OCI-LY3 (cell line): ENCODE results near the gene RBM22.

ENCODE experiments used
- H2AFZ ChIP-seq: fragments of 200-600, 300-600 bp; shearing (Covaris generic); 2 replicates; pipeline ENCODE4 v1.6.0; 2014; ENCODE audit warnings: antibody characterized with exemption, low read depth, low read length
- H3K27ac ChIP-seq: fragments of 200-600, 300-600 bp; sonication (generic); 2 replicates; pipeline ENCODE4 v1.5.1; 2014; ENCODE audit warnings: mild to moderate bottlenecking, low read length, moderate library complexity, mixed read lengths
- H3K27me3 ChIP-seq: fragments of 200-600, 300-600 bp; sonication (generic); 2 replicates; pipeline ENCODE4 v1.6.1; 2014; ENCODE audit warnings: low read depth, low read length, mixed read lengths
- H3K36me3 ChIP-seq: fragments of 200-600, 300-600 bp; sonication (generic); replicated peaks from 2 replicates; pipeline ENCODE3; 2014; ENCODE audit warnings: low read depth, low read length, mixed read lengths
- H3K4me1 ChIP-seq: fragments of 300-600, 200-600 bp; sonication (generic); 2 replicates; pipeline ENCODE4 v1.6.1; 2014; ENCODE audit warnings: low read length, mixed read lengths
- H3K4me2 ChIP-seq: fragments of 200-600, 300-600 bp; sonication (generic); 2 replicates; pipeline ENCODE4 v1.6.1; 2014; ENCODE audit warnings: low read length, mixed read lengths
- H3K4me3 ChIP-seq: fragments of 300-600, 200-600 bp; sonication (generic); 2 replicates; pipeline ENCODE4 v1.5.1; 2014; ENCODE audit warnings: antibody characterized with exemption, mild to moderate bottlenecking, low read length, moderate library complexity
- H3K79me2 ChIP-seq: fragments of 300-600, 200-600 bp; shearing (Covaris generic); 2 replicates; pipeline ENCODE4 v1.6.1; 2014; ENCODE audit warnings: mild to moderate bottlenecking, low read length, mixed read lengths
- H3K9ac ChIP-seq: fragments of 300-600, 200-600 bp; shearing (Covaris generic); 2 replicates; pipeline ENCODE4 v1.6.0; 2014; ENCODE audit warnings: mild to moderate bottlenecking, low read length, moderate library complexity
- H3K9me3 ChIP-seq: fragments of 200-600, 300-600 bp; shearing (Covaris generic); 2 replicates; pipeline ENCODE4 v1.6.1; 2014; ENCODE audit warnings: low read length, mixed read lengths; ENCODE audit not compliant: insufficient read depth
- H4K20me1 ChIP-seq: fragments of 200-600, 300-600 bp; sonication (generic); 2 replicates; pipeline ENCODE4 v1.6.1; 2016; ENCODE audit warnings: low read length, mixed read lengths; ENCODE audit not compliant: insufficient read depth
- EZH2phosphoT487 ChIP-seq: fragments of 200-600 bp; shearing (Covaris generic); IDR thresholded peaks from 2 replicates; pipeline ENCODE4 v1.6.1; 2018; ENCODE audit warnings: antibody characterized with exemption, mixed run types, low read depth
- TF ChIP-seq, protein P1 (sequence below): fragments of 200-600, 300-600 bp; sonication (generic); IDR thresholded peaks from 2 replicates; pipeline ENCODE4 v1.5.1; 2014; ENCODE audit warnings: antibody characterized with exemption, low read length, low read depth

The RBM22 gene

DNA sequence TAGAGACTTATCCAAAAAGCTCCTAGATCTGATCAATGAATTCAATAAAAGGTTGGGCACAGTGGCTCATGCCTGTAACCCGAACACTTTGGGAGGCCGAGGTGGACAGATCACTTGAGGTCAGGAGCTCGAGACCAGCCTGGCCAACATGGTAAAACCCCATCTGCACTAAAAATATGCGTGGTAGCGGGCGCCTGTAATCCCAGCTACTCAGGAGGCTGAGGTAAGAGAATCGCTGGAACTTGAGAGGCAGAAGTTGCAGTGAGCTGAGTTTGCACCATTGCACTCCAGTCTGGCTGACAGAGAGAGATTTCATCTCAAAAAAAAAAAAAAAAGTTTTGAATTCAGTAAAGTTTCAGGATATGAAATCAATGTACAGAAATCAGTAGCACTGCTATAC is 38.0 kb upstream of the RBM22 start:
- H3K4me3 ChIP-seq, result no peak overlapping the region
- H3K9ac ChIP-seq, result no peak overlapping the region
- H2AFZ ChIP-seq, result no peak overlapping the region
- H3K27ac ChIP-seq, result no peak overlapping the region
- no peaks in the 10 kb centered on the region for H3K9me3 ChIP-seq
- TF ChIP-seq, protein P1, sequence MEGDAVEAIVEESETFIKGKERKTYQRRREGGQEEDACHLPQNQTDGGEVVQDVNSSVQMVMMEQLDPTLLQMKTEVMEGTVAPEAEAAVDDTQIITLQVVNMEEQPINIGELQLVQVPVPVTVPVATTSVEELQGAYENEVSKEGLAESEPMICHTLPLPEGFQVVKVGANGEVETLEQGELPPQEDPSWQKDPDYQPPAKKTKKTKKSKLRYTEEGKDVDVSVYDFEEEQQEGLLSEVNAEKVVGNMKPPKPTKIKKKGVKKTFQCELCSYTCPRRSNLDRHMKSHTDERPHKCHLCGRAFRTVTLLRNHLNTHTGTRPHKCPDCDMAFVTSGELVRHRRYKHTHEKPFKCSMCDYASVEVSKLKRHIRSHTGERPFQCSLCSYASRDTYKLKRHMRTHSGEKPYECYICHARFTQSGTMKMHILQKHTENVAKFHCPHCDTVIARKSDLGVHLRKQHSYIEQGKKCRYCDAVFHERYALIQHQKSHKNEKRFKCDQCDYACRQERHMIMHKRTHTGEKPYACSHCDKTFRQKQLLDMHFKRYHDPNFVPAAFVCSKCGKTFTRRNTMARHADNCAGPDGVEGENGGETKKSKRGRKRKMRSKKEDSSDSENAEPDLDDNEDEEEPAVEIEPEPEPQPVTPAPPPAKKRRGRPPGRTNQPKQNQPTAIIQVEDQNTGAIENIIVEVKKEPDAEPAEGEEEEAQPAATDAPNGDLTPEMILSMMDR, result no peak
- TF ChIP-seq EZH2phosphoT487, result no peak
- H3K36me3 ChIP-seq, result no peaks in the 10 kb centered on the region
- H3K79me2 ChIP-seq, result peaks cover 30% of the 10 kb centered on the region
- no peaks in the 10 kb centered on the region for H4K20me1 ChIP-seq
- peaks cover 17% of the 10 kb centered on the region for H3K4me1 ChIP-seq
- no peak overlapping the region for H3K4me2 ChIP-seq
- no peaks in the 10 kb centered on the region for H3K27me3 ChIP-seq

DNA sequence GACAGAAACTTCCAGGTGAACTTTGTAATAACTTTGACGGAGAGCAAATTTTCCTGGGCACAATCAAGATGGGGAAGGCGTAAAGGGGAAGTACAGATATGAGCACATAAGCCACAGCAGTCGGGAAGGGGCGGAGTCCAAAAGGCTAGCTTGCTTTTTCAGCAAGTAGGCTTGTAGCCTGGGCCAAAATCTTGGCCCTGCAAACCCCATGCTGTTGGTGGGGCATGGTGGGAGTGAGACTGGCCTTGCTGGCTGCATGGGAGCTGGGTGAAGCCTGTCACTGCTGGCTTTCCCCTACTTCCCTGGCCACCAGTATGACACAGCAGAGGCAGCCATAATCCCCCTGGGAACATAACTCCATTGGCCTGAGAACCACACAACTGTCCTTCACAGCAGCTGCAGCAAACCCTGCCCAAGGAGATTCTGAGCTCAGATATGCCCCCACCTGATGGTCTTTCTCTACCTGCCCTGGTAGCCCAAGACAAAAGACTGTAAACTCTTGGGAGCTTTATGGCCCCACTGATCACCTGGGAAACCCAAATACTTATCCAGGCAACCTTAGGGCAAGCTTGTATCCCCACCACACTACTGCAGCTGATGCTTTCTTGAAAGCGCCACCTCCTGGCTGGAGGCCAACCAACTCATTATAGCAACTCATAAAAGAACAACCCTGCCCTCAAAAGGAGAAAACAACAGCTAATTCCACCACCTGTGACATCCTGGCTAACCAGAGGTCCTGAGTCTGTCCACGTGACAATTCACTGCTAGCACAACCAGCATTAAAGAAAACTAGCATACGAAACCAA is 33.9 kb upstream of the RBM22 start:
- TF ChIP-seq, protein P1, result peak; percentile 23
- no peak for TF ChIP-seq EZH2phosphoT487
- H3K4me3 ChIP-seq, result peak overlapping the region; percentile 61
- H3K36me3 ChIP-seq, result peaks cover 19% of the 10 kb centered on the region
- peaks cover 30% of the 10 kb centered on the region for H3K79me2 ChIP-seq
- peak overlapping the region; percentile 64 for H3K27ac ChIP-seq
- H3K27me3 ChIP-seq, result no peaks in the 10 kb centered on the region
- H3K4me1 ChIP-seq, result peaks cover 17% of the 10 kb centered on the region
- H3K9me3 ChIP-seq, result no peaks in the 10 kb centered on the region
- no peaks in the 10 kb centered on the region for H4K20me1 ChIP-seq
- H2AFZ ChIP-seq, result no peak overlapping the region
- H3K9ac ChIP-seq, result peak overlapping the region; percentile 46
- H3K4me2 ChIP-seq, result peak overlapping the region; percentile 57

- Histone ChIP-seq H3K27me3 (no peaks in the 10 kb centered on the region), H3K9ac (no peak overlapping the region), H3K4me3 (no peak overlapping the region), H3K4me2 (no peak overlapping the region), H2AFZ (no peak overlapping the region), H3K36me3 (peaks cover 21% of the 10 kb centered on the region), H3K9me3 (no peaks in the 10 kb centered on the region), H3K79me2 (peaks cover 19% of the 10 kb centered on the region), H4K20me1 (no peaks in the 10 kb centered on the region), H3K4me1 (peaks cover 17% of the 10 kb centered on the region), H3K27ac (no peak overlapping the region)
- TF ChIP-seq EZH2phosphoT487, result no peak
Observed at GRCh38 chr5:150731669-150732242, 30.9 kb upstream of the RBM22 start.

GRCh38 chr5:150729859-150730258 is 29.0 kb upstream of the RBM22 start:
- TF ChIP-seq, protein P1, result no peak
- TF ChIP-seq EZH2phosphoT487, result no peak
- Histone ChIP-seq H3K27me3 (no peaks in the 10 kb centered on the region), H4K20me1 (no peaks in the 10 kb centered on the region), H3K9me3 (no peaks in the 10 kb centered on the region), H3K4me2 (no peak overlapping the region), H3K79me2 (peaks cover 5% of the 10 kb centered on the region), H3K4me3 (no peak overlapping the region), H2AFZ (no peak overlapping the region), H3K27ac (no peak overlapping the region), H3K4me1 (peaks cover 9% of the 10 kb centered on the region), H3K36me3 (peaks cover 21% of the 10 kb centered on the region), H3K9ac (no peak overlapping the region)
